ENCODE data around the gene STK10.

STK10 gene

GRCh38 chr5:172101547-172102217 is 86.3 kb downstream of the STK10 start:
- TF ChIP-seq CTCF (conservative IDR thresholded peaks at IDR 0.05; ENCODE audit: low read depth, low read length), result no peak
- H3K9ac ChIP-seq, result no peak overlapping the region
- H3K27me3 ChIP-seq (ENCODE audit: insufficient read depth, low read depth), result no peaks in the 10 kb centered on the region
- H2AFZ ChIP-seq (ENCODE audit: low read depth), result no peak overlapping the region
- H4K20me1 ChIP-seq (ENCODE audit: insufficient read depth), result no peaks in the 10 kb centered on the region
- H3K4me2 ChIP-seq, result no peak overlapping the region
- H3K4me3 ChIP-seq (IDR thresholded peaks at IDR 0.05; ENCODE audit: insufficient read depth, low read depth, low read length), result no peak overlapping the region
- no peaks in the 10 kb centered on the region for H3K36me3 ChIP-seq (ENCODE audit: insufficient read depth)
- H3K79me2 ChIP-seq (ENCODE audit: insufficient read depth, low read depth), result no peaks in the 10 kb centered on the region
- no peak overlapping the region for H3K27ac ChIP-seq
- no peaks in the 10 kb centered on the region for H3K4me1 ChIP-seq (ENCODE audit: low read depth, poor library complexity, severe bottlenecking)

GRCh38 chr5:172098883-172099282 is 89.1 kb downstream of the STK10 start:
- Histone ChIP-seq H3K4me3 (IDR thresholded peaks at IDR 0.05; ENCODE audit: insufficient read depth, low read depth, low read length) (no peak overlapping the region), H3K4me2 (no peak overlapping the region), H3K4me1 (ENCODE audit: low read depth, poor library complexity, severe bottlenecking) (no peaks in the 10 kb centered on the region), H3K9ac (no peak overlapping the region), H3K27ac (no peak overlapping the region), H4K20me1 (ENCODE audit: insufficient read depth) (no peaks in the 10 kb centered on the region), H3K36me3 (ENCODE audit: insufficient read depth) (no peaks in the 10 kb centered on the region), H2AFZ (ENCODE audit: low read depth) (no peak overlapping the region), H3K27me3 (ENCODE audit: insufficient read depth, low read depth) (no peaks in the 10 kb centered on the region), H3K79me2 (ENCODE audit: insufficient read depth, low read depth) (no peaks in the 10 kb centered on the region)
- no peak for TF ChIP-seq CTCF (conservative IDR thresholded peaks at IDR 0.05; ENCODE audit: low read depth, low read length)

GRCh38 chr5:172098046-172098445 is 90.0 kb downstream of the STK10 start:
- H3K27ac ChIP-seq, result no peak overlapping the region
- H3K9ac ChIP-seq, result no peak overlapping the region
- H3K27me3 ChIP-seq (ENCODE audit: insufficient read depth, low read depth), result no peaks in the 10 kb centered on the region
- H3K4me1 ChIP-seq (ENCODE audit: low read depth, poor library complexity, severe bottlenecking), result no peaks in the 10 kb centered on the region
- H3K79me2 ChIP-seq (ENCODE audit: insufficient read depth, low read depth), result no peaks in the 10 kb centered on the region
- no peak overlapping the region for H3K4me2 ChIP-seq
- H4K20me1 ChIP-seq (ENCODE audit: insufficient read depth), result no peaks in the 10 kb centered on the region
- H3K36me3 ChIP-seq (ENCODE audit: insufficient read depth), result no peaks in the 10 kb centered on the region
- no peak for TF ChIP-seq CTCF (conservative IDR thresholded peaks at IDR 0.05; ENCODE audit: low read depth, low read length)
- H2AFZ ChIP-seq (ENCODE audit: low read depth), result no peak overlapping the region
- no peak overlapping the region for H3K4me3 ChIP-seq (IDR thresholded peaks at IDR 0.05; ENCODE audit: insufficient read depth, low read depth, low read length)

GRCh38 chr5:172097356-172097755 is 90.7 kb downstream of the STK10 start:
- H3K27ac ChIP-seq, result no peak overlapping the region
- H3K79me2 ChIP-seq (ENCODE audit: insufficient read depth, low read depth), result no peaks in the 10 kb centered on the region
- no peak overlapping the region for H3K4me3 ChIP-seq (IDR thresholded peaks at IDR 0.05; ENCODE audit: insufficient read depth, low read depth, low read length)
- no peak overlapping the region for H2AFZ ChIP-seq (ENCODE audit: low read depth)
- H3K27me3 ChIP-seq (ENCODE audit: insufficient read depth, low read depth), result no peaks in the 10 kb centered on the region
- H4K20me1 ChIP-seq (ENCODE audit: insufficient read depth), result no peaks in the 10 kb centered on the region
- no peak overlapping the region for H3K4me2 ChIP-seq
- H3K9ac ChIP-seq, result no peak overlapping the region
- TF ChIP-seq CTCF (conservative IDR thresholded peaks at IDR 0.05; ENCODE audit: low read depth, low read length), result no peak
- no peaks in the 10 kb centered on the region for H3K36me3 ChIP-seq (ENCODE audit: insufficient read depth)
- H3K4me1 ChIP-seq (ENCODE audit: low read depth, poor library complexity, severe bottlenecking), result no peaks in the 10 kb centered on the region

Data from KMS-11 (cell line).